Caco-2 (cell line): ENCODE results near the gene CWF19L1. TPM values are rescaled to one million over a fixed set of nuclear protein-coding genes. Genes with fewer than 3 reads are reported as not detected.

Source experiments
- BruUV-seq: library from RNA; stranded (reverse); fragments of 400-500 nt; replicated peaks from 2 replicates; lab custom pipeline; 2021; lab: Mats Ljungman, UMichigan
- CTCF ChIA-PET: fragments of 300-600 bp; sonication (Branson Sonifier 250); formaldehyde crosslinking; loops from one replicate; lab custom pipeline; 2022; ENCODE audit warnings: antibody characterized with exemption; lab: Charles Lee
- POLR2A ChIA-PET: fragments of 300-600 bp; sonication (Branson Sonifier 250); formaldehyde crosslinking; loops from one replicate; lab custom pipeline; 2022; ENCODE audit warnings: antibody characterized with exemption; lab: Charles Lee
- DNase-seq, 2 experiments: peaks; one replicate each; pipeline versions ENCODE4 v3.0.0 to v3.0.0-alpha.2; 2020 to 2022
- H3K27me3 ChIP-seq: replicated peaks from 2 replicates; pipeline ENCODE4 v1.6.0; 2011; ENCODE audit warnings: low read length; ENCODE audit not compliant: control insufficient read depth, insufficient read depth
- H3K36me3 ChIP-seq: 2 replicates; pipeline ENCODE4 v1.5.1; 2011; ENCODE audit warnings: low read length; ENCODE audit not compliant: control insufficient read depth, insufficient read depth
- H3K4me1 ChIP-seq: fragments of 250-450 bp; sonication (Bioruptor Pico); 2 replicates; pipeline ENCODE4 v1.5.1; 2020; ENCODE audit warnings: mild to moderate bottlenecking
- H3K4me3 ChIP-seq: 2 replicates; pipeline ENCODE4 v1.5.1; 2011; ENCODE audit warnings: low read depth, mild to moderate bottlenecking, control low read depth, low read length
- H3K9me3 ChIP-seq: fragments of 250-450 bp; sonication (Bioruptor Pico); 2 replicates; pipeline ENCODE4 v1.5.1; 2020; ENCODE audit warnings: mild to moderate bottlenecking, moderate library complexity
- H3K27ac Mint-ChIP-seq: one replicate; pipeline ENCODE4 v1.8.0; 2022; ENCODE audit warnings: mixed read lengths; ENCODE audit not compliant: unreplicated experiment
- H3K27me3 Mint-ChIP-seq: one replicate; pipeline ENCODE4 v1.8.0; 2022; ENCODE audit warnings: mixed read lengths; ENCODE audit not compliant: insufficient read depth, unreplicated experiment
- H3K36me3 Mint-ChIP-seq: one replicate; pipeline ENCODE4 v1.8.0; 2022; ENCODE audit warnings: mild to moderate bottlenecking, mixed read lengths; ENCODE audit not compliant: insufficient read depth, unreplicated experiment
- H3K4me1 Mint-ChIP-seq: one replicate; pipeline ENCODE4 v1.8.0; 2022; ENCODE audit warnings: low read depth, mixed read lengths; ENCODE audit not compliant: unreplicated experiment
- H3K4me3 Mint-ChIP-seq: one replicate; pipeline ENCODE4 v1.8.0; 2022; ENCODE audit warnings: mild to moderate bottlenecking, moderate library complexity, mixed read lengths; ENCODE audit not compliant: unreplicated experiment
- H3K9me3 Mint-ChIP-seq: one replicate; pipeline ENCODE4 v1.8.0; 2022; ENCODE audit warnings: mixed read lengths; ENCODE audit not compliant: unreplicated experiment
- CTCF ChIP-seq, 2 experiments: fragments of 200-600 bp in 1 of 2; IDR thresholded peaks; 1 replicate in 1 of 2; 2 replicates in 1 of 2; pipeline versions ENCODE4 v1.5.1 to v1.8.0; 2011 to 2022; ENCODE audit warnings: antibody characterized with exemption in 1 of 2, control low read depth in 1 of 2, inconsistent platforms in 1 of 2, low read depth in 1 of 2, low read length in 1 of 2, mild to moderate bottlenecking in 1 of 2, moderate library complexity in 1 of 2; ENCODE audit not compliant: insufficient read depth in 1 of 2, severe bottlenecking in 1 of 2, unreplicated experiment in 1 of 2
- intact Hi-C: fragments of 100-400 bp; cut with micrococcal nuclease; formaldehyde crosslinking; loops from one replicate; pipeline ENCODE4 v1.10.0; 2022; ENCODE audit not compliant: unreplicated experiment
- total RNA-seq: library from RNA; stranded (reverse); gene quantifications from 2 replicates; pipeline ENCODE4 v1.2.3, GENCODE V29; 2022

Gene CWF19L1
- total RNA-seq, 1 experiment from 2014 or later: 41.1 TPM

GRCh38 chr10:100232101-100232500 lies 35.3 kb downstream of the CWF19L1 start:
- CTCF ChIA-PET: no interaction called here
- Mint-ChIP-seq H3K27ac (no peak overlapping the region), H3K4me3 (no peak overlapping the region), H3K27me3 (no peaks in the 10 kb centered on the region), H3K9me3 (no peaks in the 10 kb centered on the region), H3K36me3 (peaks cover 49% of the 10 kb centered on the region), H3K4me1 (peaks cover 22% of the 10 kb centered on the region)
- Histone ChIP-seq H3K4me3 (no peak overlapping the region), H3K36me3 (no peaks in the 10 kb centered on the region), H3K27me3 (no peaks in the 10 kb centered on the region), H3K9me3 (no peaks in the 10 kb centered on the region), H3K4me1 (no peaks in the 10 kb centered on the region)
- POLR2A ChIA-PET: no interaction called here
- no peak for DNase-seq
- intact Hi-C loops: no loop called here
- no peak for TF ChIP-seq CTCF (IDR thresholded peaks at IDR 0.05; ENCODE audit: insufficient read depth in 1 of 2, low read depth in 1 of 2, low read length in 1 of 2, severe bottlenecking in 1 of 2, unreplicated experiment in 1 of 2)
- BruUV-seq: no TSS peak

GRCh38 chr10:100229819-100230422 lies 37.5 kb downstream of the CWF19L1 start:
- peak overlapping the region; percentile 57 for H3K4me3 ChIP-seq
- no peaks in the 10 kb centered on the region for H3K4me1 ChIP-seq
- TSS peak; percentile 88 for BruUV-seq
- ChIA-PET POLR2A (no interaction called here), CTCF (no interaction called here)
- H3K36me3 ChIP-seq: no peaks in the 10 kb centered on the region
- peak overlapping the region; percentile 93 for H3K4me3 Mint-ChIP-seq
- no peaks in the 10 kb centered on the region for H3K9me3 ChIP-seq
- peaks cover 44% of the 10 kb centered on the region for H3K36me3 Mint-ChIP-seq
- H3K27me3 ChIP-seq: no peaks in the 10 kb centered on the region
- no peak for TF ChIP-seq CTCF (IDR thresholded peaks at IDR 0.05; ENCODE audit: insufficient read depth in 1 of 2, low read depth in 1 of 2, low read length in 1 of 2, severe bottlenecking in 1 of 2, unreplicated experiment in 1 of 2)
- intact Hi-C loops: loop anchor here (1.0 to 5.0 kb wide), 2 partner anchors 11 to 277 kb away; no protein-coding TSS in a partner anchor
- no peaks in the 10 kb centered on the region for H3K9me3 Mint-ChIP-seq
- peaks cover 22% of the 10 kb centered on the region for H3K4me1 Mint-ChIP-seq
- H3K27ac Mint-ChIP-seq: peak overlapping the region; percentile 83
- DNase-seq: no peak
- H3K27me3 Mint-ChIP-seq: no peaks in the 10 kb centered on the region

- no TSS peak for BruUV-seq
- Mint-ChIP-seq H3K27me3 (no peaks in the 10 kb centered on the region), H3K36me3 (peaks cover 38% of the 10 kb centered on the region), H3K4me1 (peaks cover 12% of the 10 kb centered on the region), H3K4me3 (no peak overlapping the region), H3K9me3 (no peaks in the 10 kb centered on the region), H3K27ac (no peak overlapping the region)
- Histone ChIP-seq H3K4me1 (no peaks in the 10 kb centered on the region), H3K36me3 (no peaks in the 10 kb centered on the region), H3K27me3 (no peaks in the 10 kb centered on the region), H3K9me3 (no peaks in the 10 kb centered on the region), H3K4me3 (no peak overlapping the region)
- CTCF ChIA-PET: no interaction called here
- no peak for DNase-seq
- intact Hi-C loops: no loop called here
- POLR2A ChIA-PET: no interaction called here
- no peak for TF ChIP-seq CTCF (IDR thresholded peaks at IDR 0.05; ENCODE audit: insufficient read depth in 1 of 2, low read depth in 1 of 2, low read length in 1 of 2, severe bottlenecking in 1 of 2, unreplicated experiment in 1 of 2)
These were observed 43.6 kb downstream of the CWF19L1 start for GRCh38 chr10:100223879-100224278.
